GM21825 (cell line): Measurements from ENCODE around the gene PRMT2.
"Not testable (repeated sequence)": the region's sequence is repeated elsewhere in the genome, so short reads cannot be mapped to it uniquely, and the experiment has no call there.

Experiments used
- ATAC-seq: cut with Tn5 transposase; IDR thresholded peaks from one replicate; pipeline ENCODE4 v1.9.1; 2021; ENCODE audit warnings: mild to moderate bottlenecking, moderate library complexity; ENCODE audit not compliant: unreplicated experiment

PRMT2 gene

DNA sequence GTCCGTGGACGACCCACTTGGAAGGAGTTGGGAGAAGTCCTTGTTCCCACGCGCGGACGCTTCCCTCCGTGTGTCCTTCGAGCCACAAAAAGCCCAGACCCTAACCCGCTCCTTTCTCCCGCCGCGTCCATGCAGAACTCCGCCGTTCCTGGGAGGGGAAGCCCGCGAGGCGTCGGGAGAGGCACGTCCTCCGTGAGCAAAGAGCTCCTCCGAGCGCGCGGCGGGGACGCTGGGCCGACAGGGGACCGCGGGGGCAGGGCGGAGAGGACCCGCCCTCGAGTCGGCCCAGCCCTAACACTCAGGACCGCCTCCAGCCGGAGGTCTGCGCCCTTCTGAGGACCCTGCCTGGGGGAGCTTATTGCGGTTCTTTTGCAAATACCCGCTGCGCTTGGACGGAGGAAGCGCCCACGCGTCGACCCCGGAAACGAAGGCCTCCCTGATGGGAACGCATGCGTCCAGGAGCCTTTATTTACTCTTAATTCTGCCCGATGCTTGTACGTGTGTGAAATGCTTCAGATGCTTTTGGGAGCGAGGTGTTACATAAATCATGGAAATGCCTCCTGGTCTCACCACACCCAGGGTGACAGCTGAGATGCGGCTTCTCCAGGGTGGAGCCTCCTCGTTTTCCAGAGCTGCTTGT, 32.4 kb downstream of the PRMT2 start:
- ATAC-seq, result no peak

DNA sequence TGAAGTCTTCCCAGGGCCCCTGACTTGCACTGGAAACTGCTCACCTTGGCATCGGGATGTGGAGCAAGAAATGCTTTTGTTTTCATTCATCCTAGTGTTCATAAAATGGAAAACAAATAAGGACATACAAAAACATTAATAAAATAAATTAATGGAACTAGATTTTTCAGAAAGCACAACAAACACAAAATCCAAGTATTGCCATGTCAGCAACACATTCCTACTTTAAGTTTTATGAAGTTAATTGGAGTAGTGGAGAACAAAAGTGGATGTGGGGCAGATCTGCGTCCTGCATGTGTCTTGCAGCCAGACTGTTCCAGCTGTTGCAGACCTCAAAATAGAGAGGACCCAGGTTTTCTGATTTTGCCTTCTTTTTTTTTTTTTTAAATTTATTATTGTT, 32.9 kb downstream of the PRMT2 start:
- no peak for ATAC-seq

DNA sequence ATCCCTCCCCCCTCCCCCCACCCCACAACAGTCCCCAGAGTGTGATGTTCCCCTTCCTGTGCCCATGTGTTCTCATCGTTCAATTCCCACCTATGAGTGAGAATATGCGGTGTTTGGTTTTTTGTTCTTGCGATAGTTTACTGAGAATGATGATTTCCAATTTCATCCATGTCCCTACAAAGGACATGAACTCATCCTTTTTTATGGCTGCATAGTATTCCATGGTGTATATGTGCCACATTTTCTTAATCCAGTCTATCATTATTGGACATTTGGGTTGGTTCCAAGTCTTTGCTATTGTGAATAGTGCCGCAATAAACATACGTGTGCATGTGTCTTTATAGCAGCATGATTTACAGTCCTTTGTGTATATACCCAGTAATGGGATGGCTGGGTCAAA, 33.4 kb downstream of the PRMT2 start:
- not testable (repeated sequence) for ATAC-seq

DNA sequence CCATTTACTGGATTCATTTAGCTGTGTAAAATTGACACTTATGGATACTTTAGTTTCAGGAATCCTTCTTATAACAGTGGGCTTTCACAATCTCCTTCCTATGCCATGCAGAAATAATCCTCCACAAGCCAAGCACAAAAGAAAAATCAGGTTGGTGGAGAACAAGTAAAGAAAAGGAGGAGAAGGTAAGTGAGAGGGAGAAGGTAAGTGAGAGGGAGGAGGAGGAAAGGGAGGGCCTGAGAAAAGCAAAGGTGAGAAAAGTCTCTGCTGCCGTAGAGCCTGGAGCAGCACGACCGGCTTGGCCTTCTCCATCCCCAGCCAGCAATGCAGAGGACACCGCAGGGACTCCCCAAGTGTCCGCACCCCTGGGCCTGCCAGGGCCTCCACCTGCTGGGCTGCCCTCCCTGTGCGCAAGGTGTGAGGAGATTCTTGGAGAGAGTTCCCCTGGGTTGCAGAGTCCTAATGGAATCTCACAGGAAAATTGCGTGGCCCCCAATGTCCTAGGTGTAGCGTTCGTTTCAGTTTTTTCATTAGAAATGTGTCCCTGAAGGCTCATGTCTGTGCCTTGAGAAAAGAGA, 39.0 kb downstream of the PRMT2 start:
- ATAC-seq, result no peak

DNA sequence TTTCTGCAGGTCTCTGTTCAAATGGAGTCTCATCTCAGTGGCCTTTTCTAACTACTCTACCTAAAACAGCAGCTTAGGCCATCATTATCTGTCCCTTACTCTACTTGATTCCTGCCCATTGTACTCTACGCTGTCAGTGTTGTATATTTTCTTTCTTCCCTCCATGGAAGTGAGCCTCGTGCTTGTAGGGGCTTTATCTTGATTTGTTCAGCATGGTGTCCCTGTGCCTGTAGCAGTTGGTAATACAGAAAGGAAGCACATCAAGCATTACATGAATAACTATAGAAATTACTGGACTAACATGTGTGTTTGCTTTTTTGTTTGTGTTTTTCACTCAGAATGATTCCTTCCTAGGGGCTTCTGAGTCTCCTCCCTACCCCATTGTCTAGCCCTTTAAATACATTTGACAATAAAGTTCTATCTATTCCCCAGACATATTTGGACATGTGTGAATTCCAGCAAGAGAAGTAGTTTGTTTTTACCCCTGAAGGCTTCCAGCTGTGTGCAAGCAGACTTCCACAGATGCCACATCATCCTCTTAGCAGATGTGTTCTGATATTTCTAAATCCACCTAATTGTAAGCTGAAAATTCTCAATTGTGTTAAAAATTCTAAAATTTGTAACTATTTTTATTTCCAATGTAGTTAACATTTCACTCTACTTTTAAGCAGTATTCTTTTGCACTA, 40.3 kb downstream of the PRMT2 start:
- no peak for ATAC-seq

DNA sequence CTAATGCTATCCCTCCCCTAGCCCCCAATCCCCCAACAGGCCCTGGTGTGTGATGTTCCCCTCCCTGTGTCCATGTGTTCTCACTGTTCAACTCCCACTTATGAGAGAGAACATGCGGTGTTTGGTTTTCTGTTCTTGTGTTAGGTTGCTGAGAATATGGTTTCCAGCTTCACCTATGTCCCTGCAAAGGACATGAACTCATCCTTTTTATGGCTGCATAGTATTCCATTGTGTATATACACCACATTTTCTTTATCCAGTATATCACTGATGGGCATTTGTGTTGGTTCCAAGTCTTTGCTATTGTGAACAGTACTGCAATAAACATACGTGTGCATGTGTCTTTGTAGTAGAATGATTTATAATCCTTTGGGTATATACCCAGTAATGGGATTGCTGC, 41.1 kb downstream of the PRMT2 start:
- ATAC-seq, result not testable (repeated sequence)

DNA sequence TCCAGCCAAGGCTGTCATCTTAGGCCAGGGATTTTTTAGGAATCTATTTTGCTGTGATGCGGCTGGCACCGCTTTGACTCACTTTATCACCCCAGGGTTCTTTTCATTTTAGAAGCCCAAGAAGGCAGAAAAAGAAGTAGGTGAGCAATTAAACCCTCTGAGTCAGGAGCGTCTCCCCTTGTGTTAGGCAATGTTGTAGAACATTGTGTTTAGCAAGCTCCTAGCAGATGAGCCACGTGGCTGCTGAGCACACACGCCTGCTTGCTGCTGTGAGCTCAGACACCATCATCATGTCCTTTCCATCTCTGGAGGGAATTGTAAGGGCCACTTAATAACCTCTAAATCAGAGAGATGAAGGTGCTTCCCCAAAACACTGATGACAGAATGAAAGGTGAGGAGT, 46.1 kb downstream of the PRMT2 start:
- ATAC-seq, result not testable (repeated sequence)

DNA sequence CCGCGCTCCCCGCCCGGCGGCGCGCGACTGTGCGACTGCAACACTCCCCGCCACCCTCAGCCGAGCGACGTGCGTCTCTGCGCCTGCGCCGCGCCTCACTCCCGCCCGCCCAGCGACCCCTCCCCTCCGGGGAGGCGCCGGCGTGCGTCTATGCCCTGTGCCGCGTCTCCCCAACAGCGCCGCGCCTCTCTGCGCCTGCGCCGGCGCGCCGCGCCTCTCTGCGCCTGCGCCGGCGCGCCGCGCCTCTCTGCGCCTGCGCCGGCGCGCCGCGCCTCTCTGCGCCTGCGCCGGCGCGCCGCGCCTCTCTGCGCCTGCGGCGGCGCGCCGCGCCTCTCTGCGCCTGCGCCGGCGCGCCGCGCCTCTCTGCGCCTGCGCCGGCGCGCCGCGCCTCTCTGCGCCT, 63.2 kb downstream of the PRMT2 start:
- not testable (repeated sequence) for ATAC-seq

DNA sequence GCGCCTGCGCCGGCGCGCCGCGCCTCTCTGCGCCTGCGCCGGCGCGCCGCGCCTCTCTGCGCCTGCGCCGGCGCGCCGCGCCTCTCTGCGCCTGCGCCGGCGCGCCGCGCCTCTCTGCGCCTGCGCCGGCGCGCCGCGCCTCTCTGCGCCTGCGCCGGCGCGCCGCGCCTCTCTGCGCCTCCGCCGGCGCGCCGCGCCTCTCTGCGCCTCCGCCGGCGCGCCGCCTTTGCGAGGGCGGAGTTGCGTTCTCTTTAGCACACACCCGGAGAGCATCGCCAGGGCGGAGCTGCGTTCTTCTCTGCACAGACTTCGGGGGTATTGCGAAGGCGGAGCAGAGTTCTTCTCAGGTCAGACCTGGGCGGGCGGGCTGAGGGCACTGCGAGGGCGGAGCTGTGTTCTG, 63.6 kb downstream of the PRMT2 start:
- not testable (repeated sequence) for ATAC-seq
